Activated T-cell treated with anti-CD3 and anti-CD28 coated beads for 1 hour (primary cell): Measurements from ENCODE around the gene SLC7A10.
A peak's percentile ranks its signal among the peaks of the same experiment; 100 is the strongest.
"Not testable (repeated sequence)": the region's sequence is repeated elsewhere in the genome, so short reads cannot be mapped to it uniquely, and the experiment has no call there.

Source experiments
- DNase-seq: peaks from one replicate; pipeline ENCODE4 v3.0.0-alpha.2; 2020; ENCODE audit warnings: low read depth

Gene SLC7A10

DNA sequence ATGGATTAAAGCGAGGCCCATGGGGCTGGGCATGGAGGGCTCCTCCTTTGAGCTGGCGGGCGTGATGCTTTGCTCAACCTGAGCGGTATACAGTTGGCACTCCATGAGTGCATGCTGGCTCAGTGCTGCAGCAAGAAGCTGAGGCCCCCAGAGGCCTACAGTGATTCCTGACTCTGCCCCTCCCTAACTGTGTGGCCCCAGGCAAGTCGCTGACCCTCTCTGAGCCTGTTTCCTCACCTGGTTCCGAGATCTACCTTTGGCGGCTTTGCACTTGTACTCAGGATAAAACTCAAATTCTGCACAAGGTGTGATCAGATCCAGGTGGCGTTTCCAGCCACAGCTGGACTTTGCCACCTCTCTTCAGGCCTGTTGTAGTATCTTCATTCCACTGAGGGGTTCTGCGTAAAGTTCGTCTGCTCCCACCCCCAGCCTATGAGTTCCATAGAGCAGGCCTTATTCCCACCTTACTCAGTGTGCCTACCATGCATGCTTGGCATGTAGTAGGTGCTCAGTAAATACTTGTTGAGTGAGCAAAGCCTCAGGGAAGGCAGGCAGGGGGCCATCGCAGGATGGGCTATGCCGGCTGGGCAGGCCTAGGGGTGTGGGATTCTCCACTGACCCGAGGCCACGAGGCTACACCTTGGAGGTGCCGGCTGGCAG, 23.6 kb downstream of the SLC7A10 start:
- DNase-seq, result no peak

DNA sequence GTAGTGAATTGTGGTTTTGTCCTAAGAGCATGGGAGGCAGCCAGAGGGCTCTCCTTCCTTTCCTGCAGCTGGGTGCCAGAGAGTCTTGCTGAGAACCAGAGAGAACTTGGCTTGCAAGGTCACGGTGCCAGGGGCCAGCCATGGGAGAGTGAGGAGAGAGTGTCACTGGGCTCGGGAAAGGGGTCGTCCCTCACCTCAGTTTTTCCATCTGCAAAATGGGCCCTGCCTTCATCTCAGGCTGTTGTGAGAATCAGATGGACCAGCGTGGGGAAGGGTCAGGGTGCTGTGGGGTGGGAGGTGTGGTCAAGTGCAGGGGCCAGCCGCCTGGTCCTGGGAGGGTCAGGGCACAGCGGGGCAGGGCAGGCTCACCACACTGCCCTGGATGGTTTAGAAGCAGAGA, 24.2 kb downstream of the SLC7A10 start:
- DNase-seq, result no peak

DNA sequence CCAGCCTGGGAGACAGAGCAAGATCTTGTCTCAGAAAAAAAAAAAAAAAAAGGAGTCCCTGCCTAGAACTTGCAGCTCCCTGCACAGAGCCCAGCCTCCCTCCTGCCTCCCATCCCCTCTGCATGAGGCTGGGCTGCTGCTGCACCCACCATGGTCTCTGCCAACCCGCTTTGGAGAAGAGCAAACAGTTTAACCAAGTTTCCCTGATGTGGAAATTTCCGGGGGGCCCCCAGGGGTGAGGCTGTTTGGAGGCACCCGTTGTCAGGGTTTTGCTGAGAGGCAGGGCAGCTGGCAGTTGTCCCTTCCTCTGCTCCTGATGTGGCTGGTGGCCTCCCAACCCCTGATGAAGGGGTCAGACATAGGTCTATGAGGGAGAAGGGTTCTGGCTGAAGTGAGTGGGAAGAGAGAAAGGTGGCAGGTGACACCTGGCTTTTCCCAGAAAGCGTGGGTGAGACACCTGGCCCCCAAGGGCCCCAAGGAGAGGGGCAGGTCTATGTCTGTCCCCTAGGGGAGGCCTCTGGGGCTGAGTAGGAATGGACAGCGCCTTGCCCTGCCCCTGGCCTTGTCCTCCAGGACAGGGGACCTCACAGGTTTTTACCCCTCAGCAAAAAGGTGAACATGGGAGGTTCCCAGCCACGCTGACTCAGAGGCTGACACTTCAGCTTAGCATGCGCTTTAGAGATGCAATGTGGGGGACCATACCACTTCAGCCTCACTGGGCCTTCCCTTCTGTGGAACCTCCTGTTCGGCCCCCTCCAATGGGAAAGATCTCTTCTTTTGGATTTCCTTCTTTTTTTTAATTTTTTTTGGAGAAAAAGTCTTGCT, 26.0 kb downstream of the SLC7A10 start:
- no peak for DNase-seq

DNA sequence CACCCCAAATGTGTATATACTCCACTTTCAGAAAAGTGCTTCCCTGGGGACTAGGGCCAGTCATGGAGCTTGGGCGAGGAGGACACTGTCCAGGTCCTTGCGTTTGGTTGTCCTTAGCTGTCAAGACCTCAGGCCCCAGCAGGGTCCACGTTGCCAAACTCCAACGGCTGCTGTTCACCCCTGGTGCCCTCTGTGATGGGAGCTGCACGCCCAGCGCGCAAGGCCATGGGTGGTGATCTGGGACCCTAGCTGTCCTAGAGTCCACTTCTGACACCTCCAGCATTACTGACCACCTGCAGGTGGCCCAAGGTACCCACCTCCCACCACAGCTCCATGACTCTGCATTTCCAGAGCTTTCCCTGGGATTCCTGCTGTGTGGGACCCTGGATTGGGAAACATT, 27.5 kb downstream of the SLC7A10 start:
- DNase-seq, result no peak

DNA sequence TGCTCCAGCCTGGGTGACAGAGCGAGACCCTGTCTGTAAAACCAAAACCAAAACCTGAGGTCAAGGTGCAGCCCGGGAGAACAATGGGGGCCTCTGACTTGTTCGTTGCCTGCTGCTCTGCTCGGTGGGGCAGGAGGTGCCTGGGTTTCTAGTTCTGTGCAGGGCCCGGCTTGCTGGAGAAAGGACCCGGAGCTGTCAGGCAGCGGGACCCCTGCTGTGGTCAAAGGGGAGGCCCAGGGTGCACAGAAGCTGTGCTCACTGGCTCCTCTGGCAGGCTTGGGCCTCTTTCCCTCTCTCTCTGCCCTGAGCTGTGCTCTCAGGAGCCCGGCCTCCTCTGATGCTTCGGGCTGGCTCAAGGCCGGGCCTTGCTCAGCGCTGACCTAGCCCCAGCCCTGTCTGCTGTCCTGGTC, 28.1 kb downstream of the SLC7A10 start:
- no peak for DNase-seq

DNA sequence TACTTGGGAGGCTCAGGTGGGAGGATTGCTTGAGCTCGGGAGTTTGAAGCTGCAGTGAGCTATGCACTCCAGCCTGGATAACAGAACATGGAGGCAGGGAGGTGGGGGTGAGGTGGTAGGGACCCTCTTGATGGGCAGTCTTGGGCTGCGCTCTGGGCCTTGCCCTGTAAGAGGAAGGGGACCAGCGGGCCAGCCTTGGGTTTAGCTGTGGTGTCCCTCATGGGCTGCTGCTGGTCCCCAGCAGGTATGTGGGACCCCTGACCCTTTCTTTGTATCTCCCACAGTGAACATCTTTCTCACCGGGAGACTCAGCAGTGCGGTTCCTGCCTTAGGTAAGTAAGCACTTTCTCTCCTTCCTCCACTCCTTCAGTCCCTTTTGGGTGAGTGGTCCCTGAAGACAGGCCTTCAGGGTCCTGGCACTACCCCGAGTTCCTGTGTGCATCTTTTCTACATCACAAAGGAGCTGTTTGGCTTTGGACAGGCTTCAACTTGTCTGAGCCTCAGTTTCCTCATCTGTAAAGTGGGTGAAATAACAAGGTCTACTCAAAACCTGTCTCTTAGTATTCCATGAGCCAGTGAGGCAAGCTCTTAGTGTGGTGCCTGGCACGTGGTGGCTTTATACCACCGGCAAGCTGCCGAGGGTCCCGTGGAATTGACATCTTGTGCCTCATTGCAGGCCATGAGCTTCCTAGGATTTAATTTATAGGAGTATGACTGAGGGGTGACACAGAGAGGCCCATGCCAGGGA, 29.0 kb downstream of the SLC7A10 start:
- DNase-seq, result no peak

DNA sequence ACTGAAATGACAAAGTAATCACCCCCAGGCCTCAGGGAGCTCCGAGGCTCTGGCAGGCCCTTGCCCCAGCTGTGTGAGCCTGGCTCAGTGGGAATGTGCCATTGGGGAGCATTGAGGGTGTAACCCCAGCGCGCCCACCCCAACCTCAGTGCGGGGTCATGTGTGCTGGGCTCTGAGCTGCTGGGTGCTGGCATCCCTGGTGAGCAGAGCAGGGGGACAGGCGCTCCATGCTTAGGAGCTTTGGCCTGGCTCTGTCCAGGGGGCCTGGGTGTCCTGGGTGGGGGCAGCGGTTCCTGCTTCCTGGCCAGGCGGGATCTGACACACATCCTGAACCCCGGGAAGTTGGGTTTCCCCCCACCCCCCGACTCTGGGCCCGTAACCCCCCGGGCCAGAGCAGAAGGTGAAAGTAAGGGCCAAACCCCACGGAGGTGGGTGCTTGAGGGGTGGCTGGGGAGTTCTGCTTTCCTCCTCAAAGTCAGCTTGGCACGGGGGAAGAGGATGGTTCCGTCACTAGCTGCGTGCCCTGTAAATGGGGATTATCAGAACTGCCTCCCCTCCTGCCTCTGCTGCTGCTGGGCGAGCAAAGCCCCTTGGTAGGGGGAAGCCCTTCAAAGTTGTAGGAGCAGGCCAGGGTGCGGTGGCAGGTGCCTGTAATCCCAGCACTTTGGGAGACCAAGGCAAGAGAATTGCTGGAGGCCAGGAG, 29.9 kb downstream of the SLC7A10 start:
- no peak for DNase-seq

DNA sequence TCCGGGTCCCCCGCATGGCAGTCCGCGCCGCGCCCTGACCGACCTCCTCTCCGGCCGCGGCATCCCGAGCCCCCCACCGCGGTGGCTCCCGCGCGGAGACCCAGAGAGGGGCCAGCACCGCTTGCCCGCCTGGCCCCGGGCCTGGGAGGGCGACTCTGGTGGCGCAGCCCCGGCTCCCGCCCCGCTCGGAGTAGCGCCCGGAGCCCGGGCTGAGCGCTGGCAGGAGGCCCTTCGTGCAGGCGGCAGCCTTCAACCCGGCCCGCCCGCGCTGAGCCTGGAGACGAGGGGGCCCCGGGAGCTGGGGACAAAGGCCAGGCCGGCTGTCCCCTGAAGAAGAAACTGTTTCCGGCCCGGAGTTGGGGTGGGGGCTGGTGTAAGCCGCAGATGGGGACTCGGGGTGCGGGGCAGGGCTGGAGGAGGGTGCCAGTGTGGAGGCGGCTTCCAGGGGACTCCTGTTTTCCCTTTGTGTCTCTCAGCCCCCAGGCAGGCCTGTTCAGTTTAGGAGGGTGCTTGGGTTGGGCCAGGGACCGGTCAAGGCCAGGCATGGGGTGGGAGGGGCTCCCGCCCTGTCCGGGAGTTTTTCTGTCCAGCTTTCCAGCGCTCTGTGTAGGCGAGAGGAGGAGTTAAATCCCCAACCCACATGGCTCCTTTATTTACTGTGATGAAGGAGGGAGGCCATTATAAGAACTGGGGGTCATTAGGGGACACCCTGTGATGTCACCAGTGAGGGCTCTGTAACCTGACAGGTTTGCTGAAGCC, 30.6 kb downstream of the SLC7A10 start:
- DNase-seq, result no peak

DNA sequence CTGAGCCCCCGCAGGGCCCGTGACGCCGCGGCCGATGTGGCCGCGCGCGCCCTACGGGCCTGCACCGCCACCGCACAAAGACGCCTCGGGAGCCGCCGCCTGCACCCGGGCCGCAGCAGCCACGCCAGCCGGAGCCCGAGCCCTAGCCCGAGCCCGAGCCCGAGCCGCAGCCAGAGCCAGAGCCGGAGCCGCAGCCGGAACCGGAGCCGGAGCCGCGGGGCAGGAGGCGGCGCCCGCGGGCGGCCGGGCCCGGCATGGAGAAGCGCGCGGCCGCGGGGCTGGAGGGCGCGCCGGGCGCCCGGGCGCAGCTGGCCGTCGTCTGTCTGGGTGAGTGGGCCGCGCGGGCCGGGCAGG, 31.1 kb downstream of the SLC7A10 start:
- DNase-seq, result no peak

DNA sequence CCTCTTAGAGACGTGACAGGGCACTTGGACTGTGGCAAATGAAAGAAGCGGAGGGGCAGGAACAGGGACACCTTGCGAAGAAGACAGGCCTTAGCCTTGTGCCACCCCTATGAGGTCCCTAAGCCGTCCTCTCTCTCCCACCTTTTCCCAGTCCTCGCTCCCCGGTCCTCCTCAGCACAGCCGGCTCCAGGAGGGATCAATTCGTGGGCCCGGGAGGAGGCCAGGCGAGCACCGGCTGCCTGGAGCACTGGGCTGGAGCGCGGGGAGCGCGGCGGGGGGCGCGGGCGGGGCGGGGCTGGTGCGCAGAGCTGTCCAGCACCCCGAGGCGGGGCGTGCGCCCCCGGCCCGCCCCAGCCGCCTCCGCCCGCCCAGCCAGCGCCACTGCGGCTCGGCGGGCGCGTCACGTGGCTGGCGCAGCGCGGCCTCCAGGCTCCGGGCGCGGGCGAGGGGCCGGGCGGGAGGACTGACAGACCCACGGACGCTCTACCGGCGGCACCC, 31.7 kb downstream of the SLC7A10 start, which contains the start of gene LRP3:
TSS of gene LRP3 (plus strand) at position 466 of the 498 bp plus-strand sequence. CDS start 456 bp downstream, outside the sequence.
- no peak for DNase-seq

DNA sequence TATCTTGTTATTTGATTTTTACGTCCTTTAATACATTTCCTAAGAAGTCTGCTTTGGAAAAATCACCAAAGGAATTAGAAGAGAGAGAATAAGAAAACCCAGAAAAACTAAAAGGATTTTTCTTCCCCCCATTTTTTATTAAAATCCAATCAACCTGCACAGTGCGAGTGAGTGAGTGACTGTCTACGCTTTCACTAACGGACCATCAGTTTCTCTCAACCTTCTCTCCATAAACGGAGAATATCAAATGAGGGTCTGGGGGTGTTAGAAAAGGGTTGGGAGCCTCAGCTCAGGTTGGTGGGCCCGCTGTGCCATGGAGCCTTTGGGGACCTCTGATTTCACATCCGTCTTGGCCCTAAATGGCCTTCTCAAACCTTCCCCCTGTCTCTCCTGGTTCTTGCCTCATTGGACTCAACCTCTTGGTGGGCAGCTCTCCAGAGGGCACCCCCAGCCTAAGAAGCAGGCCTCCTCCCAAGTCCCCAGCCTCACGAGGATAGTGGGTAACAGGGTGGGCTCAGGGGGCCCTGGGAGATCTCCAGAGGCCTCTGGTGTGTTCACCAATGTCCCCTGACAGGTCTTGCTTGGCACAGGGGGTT, 32.3 kb downstream of the SLC7A10 start:
- no peak for DNase-seq

DNA sequence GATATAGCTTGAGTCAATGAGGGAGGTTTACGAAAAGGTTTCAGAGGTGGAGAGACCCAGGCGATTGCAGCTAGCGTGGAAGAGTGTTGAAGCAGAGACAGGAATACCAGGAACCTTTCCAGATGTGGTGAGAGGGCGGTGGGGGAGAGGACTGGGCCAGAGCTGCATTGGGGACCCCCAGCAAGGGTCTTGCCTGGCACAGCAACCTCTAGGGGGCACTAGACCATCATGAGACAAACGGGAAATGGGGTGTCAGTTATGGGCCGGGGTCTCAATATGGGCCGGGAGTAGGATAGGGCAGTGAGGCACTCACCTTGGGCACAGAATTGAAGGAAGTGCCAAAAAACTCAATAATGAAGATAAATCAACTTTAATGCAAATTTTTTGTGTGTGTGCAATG, 33.6 kb downstream of the SLC7A10 start:
- DNase-seq, result no peak

DNA sequence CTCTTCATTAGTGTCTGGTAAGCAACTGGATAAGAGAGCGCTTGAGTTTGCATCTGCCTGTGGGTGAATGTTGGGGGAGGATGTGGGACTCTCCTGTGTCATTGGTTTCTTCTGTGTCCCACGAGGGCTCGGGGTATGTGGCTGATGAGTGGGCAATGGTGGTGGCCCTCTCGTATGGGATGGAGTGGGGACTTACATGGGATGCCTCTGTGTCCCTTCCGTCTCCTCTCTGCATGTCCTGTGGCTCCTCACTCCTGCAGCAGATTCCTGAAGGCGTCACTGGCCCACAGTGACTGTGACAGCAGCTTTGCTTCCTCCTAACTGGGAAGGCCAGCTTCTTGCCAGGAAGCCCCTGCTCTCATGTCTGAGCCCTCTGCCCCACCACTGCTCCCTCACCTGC, 34.1 kb downstream of the SLC7A10 start:
- no peak for DNase-seq

DNA sequence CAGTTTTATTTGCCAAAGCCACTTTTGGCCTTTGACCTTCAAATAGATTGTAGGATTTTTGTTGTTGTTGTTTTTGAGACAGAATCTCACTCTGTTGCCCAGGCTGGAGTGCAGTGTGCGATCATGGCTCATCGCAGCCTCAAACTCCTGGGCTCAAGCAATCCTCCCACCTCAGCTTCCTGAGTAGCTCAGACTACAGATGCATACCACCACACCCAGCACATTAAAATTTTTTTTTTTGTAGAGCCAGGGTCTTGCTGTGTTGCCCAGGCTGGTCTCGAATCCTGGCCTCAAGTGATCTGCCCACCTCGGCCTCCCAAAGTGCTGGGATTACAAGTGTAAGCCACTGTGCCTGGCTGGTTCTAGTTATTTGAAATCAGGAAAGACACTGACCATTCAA, 34.6 kb downstream of the SLC7A10 start:
- not testable (repeated sequence) for DNase-seq

DNA sequence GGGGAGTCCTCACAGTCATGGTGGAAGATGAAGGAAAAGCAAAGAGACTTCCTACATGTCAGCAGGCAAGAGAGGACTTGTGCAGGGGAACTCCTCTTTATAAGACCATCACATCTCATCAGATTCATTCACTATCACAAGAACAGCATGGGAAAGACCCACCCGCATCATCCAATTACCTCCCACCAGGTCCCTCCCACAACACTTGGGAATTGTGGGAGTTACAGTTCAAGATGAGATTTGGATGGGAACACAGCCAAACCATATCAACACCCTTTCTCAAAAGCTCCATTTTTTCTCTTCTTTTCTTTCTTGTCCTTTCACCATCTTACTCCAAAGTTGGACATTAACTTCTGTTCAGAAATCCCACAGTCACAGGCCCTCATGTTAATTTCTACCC, 36.2 kb downstream of the SLC7A10 start:
- no peak for DNase-seq

DNA sequence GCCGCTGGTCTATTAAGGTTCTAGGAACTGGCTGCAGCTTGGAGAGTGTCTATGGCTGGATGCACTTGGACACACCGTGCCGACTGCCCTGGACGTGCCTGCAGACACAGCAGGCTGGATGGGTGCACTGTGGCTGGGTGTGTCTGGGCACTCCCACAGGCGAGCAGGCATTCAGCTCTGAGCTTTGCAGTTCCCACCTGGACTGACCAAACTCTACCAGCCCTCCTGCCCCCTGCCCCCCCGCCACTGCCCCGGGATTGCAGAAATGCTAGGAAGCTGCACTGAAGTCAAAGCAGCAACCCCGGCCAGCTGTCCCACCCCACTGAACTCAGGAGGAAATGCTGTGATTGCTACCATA, 38.5 kb downstream of the SLC7A10 start:
- no peak for DNase-seq

DNA sequence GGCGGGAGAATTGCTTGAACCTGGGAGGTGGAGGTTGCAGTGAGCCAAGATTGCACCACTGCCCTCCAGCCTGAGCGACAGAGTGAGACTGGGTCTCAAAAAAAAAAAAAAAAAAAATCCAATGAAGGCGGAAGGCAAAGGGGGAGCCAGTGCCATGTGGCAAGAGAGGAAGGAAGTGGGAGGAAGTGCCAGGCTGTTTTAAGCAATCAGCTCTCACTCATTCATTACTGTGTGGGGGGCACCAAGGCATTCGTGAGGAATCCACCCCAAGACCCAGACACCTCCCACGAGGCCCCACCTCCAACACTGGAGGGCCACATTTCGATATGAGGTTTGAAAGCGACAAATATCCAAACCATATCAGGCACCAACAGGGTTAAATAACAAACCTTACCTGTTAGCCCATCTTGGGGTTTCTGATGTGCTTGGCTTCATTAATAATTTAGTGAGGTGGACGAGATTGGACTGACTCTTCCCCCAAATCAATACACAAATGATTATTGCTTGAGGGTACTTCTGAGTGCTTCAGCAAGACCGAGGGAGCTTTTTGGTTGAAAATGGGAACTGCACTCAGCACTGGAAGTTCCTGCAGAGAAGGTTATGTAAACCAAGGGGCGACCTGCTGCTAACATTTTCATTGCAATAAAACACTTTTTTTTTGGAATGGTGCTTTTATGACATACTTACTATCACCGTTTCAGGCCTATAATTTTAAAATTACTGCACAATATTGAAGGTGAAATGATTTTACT, 39.0 kb downstream of the SLC7A10 start:
- no peak for DNase-seq

DNA sequence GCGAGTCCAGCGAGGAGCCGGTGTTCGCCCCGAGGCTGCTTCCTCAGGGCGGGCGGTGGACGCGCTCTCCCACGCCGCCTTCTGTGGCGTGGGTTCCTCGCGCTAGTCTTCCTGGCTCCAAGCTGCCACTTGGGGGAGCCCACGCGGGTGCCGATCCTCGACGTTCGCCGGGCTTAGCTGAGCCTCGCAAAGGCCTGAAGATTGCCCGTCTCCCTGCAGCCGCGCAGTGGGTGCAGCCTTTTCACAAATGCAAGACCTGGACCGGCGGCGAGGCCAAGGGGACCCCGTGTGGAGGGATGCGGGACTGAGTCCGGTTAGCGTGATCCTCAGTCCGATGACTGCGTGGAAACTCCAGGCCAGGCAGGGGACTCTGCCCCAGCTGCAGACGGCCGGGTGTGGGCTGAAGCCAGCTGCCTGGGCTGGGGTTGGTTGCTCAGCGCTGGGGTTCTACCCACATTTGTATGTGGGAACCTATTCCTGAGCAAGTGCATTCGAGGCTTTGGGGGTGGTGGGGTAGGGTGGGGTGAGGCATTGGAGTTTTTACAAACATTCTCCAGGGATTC, 48.2 kb downstream of the SLC7A10 start:
- DNase-seq, result peak; percentile 67

DNA sequence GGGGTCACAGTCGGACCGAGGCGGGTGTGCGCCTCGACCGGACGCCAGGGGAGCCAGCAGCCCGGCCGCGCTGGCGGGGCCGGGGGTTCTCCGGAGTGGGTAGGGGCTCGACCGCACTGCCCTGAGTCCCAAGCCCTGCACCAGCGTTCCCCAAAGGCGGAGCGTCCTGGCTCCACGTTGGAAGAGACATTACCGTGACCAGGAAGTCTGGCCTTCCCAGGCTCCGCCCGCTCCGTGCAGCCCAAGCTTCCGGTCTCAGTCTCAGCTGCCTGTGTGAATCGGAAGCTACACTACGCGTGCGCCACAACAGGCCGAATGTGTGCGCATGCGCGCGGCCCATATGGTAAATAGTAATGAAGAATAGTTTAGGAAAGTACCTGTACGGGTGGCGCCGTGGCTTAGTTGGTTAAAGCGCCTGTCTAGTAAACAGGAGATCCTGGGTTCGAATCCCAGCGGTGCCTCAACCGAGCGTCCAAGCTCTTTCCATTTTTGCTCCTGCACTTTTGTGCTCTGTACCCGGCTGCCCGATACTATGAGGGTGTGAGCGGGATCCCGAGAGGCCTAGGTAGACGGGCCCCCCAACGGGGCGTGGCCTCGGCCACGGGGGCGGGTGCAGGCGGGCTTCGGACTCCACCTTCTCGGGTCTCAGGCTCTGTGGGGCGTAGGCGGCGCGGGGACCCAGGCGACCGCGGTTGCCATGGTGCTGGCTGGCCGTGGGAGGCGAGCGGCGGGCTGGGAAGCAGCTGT, 48.8 kb downstream of the SLC7A10 start:
- peak; percentile 92 for DNase-seq
